Astrocyte of the spinal cord (primary cell): ENCODE results near the gene UBQLN4.
A peak's percentile ranks its signal among the peaks of the same experiment; 100 is the strongest.

Source experiments
- DNase-seq: peaks from one replicate; pipeline ENCODE4 v3.0.0; 2011; ENCODE audit warnings: low read depth, low spot score
- H3K4me3 ChIP-seq: 2 replicates; pipeline ENCODE4 v1.5.1; 2011; ENCODE audit warnings: low read depth, mild to moderate bottlenecking, low read length, moderate library complexity
- in situ Hi-C: cut with HindIII; loops from 2 replicates; pipeline ENCODE4 v1.10.0; 2017; ENCODE audit warnings: low sequenced_read_pairs
- TF ChIP-seq, protein P1 (sequence below): IDR thresholded peaks from 2 replicates; pipeline ENCODE4 v1.5.1; 2012; ENCODE audit warnings: low read depth, mild to moderate bottlenecking, low read length, inconsistent platforms

UBQLN4 gene

DNA sequence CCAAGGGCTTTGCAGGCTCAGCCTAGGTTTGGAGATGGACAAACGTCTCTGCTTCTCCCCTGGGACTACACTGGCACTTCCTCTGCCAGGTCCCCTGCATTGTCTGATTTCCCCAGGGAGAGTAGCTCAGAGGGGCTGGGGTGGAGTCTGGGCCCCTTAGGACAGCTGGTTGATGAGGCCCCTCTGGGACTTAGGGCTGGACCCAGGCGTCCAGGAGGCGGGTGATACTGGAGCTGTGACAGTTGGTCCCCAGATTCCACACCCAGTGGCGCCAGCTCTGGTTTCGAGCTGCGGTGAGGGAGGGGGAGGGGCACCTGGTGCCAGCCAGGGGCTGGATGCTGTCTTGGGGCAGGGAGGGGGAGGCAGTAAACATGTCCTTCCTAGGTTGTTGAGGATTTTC is 36.1 kb upstream of the UBQLN4 start:
- TF ChIP-seq, protein P1, sequence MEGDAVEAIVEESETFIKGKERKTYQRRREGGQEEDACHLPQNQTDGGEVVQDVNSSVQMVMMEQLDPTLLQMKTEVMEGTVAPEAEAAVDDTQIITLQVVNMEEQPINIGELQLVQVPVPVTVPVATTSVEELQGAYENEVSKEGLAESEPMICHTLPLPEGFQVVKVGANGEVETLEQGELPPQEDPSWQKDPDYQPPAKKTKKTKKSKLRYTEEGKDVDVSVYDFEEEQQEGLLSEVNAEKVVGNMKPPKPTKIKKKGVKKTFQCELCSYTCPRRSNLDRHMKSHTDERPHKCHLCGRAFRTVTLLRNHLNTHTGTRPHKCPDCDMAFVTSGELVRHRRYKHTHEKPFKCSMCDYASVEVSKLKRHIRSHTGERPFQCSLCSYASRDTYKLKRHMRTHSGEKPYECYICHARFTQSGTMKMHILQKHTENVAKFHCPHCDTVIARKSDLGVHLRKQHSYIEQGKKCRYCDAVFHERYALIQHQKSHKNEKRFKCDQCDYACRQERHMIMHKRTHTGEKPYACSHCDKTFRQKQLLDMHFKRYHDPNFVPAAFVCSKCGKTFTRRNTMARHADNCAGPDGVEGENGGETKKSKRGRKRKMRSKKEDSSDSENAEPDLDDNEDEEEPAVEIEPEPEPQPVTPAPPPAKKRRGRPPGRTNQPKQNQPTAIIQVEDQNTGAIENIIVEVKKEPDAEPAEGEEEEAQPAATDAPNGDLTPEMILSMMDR: no peak
- in situ Hi-C loops: no loop called here
- H3K4me3 ChIP-seq: no peak overlapping the region
- no peak for DNase-seq

DNA sequence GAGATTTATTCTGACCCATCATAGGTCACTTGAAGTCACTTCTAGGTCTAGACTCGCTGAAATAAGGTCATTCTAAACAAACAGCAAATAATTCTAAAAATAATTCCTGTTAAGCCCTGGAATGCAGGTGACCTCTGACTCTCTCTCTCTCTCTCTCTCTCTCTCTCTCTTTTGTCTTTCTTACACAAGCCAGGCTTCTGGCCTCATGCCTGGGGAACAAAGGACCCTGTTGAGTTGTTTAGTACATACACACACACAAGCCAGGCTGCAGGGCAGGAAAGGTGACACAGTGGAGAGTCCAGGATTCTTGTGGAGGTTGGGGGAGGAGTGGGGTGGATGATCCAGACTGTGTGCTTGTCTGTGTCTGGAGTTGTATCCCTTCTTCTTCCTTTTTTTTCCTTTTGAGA is 32.7 kb upstream of the UBQLN4 start:
- in situ Hi-C loops: no loop called here
- no peak overlapping the region for H3K4me3 ChIP-seq
- DNase-seq: peak; percentile 72
- TF ChIP-seq, protein P1: no peak

DNA sequence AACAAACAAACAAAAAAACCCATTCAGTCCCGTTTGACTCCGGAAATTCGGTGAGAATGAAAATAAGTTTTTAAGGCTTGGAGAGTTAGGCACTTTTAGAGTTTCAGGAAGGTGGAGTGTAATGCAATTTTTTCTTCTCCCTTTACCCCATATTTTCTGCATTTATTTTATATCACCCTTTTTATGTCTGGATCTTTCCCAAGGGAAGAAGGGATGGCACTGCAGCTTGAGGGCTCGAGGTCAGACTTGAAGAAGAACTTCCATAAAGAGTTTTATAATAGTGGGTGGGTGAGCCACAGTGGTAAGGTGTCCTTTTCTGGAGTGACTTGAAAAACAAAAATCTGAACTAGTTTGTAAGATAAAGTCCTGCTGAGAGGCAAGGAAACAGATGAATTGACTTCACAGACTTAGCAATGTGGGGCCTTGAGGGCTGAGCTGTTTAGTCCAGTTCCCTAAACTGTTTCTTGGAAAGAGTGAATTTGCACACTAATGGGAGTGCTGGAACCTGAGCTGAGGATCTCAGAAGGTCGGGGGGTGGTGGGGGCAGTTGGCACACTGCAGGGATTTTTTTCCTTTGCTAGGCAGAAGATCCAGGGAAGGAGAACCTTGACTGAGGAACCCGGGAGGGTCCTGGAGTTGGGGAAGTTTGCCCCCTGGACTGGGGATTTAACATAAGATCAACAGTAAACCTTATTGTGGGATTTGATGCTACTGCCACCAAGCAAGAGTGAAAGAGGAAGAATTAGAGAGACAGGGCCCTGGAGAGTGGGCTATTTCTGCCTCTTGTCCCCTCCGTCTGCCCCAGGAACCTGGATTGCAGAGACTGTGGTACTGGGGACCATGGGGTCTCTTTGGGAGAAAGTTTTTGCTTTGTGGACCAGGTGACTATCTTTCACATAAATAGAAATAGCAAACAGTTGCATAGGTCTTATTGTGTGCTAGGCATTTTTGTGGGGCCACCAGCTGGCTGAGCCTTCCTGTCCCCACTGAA is 30.5 kb upstream of the UBQLN4 start:
- TF ChIP-seq, protein P1: no peak
- DNase-seq: no peak
- in situ Hi-C loops: no loop called here
- peak overlapping the region; percentile 86 for H3K4me3 ChIP-seq

DNA sequence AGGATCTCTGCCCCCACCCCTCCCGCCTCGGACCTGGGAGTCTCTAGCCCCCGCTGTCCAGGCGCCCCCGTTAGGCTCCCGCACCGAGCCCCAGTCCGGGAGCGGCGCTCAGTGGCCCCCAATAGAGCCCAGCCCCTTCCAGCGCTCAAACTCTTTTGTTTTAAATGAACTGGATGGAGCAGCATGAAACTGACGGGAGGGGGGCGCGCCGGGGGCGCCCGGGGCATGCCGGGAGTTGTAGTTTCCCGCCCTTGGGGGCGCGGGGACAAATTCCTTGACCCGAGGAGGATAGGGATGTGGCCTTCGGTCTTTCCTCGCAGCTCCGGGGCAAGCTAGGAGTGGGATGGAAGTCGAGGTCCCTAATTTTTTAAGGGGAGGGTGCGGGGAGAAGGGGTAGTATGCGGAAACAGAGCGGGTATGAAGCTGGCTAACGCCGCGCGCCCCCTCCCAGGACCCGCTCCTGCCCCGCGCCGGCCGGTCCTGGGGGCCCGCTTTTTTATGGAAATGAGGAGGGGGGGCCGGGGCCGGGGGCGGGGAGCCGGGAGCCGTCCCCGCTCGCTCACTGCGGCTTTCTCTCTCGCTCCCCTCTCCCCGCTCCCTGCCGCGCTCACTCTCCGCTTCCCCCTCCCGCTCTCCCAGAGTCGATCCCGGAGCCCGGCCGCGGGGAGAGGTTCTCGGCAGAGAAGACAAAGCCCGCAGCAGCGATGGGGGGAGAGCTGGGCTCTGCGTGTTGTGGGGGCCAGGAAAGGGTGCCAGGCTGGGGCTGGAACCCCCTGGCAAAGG is 28.9 kb upstream of the UBQLN4 start, which contains the start of gene MEX3A:
Gene MEX3A (minus strand): TSS at position 157 of the 783 bp plus-strand sequence. CDS start 467 bp downstream, outside the sequence.
- in situ Hi-C loops: no loop called here
- TF ChIP-seq, protein P1: no peak
- peak within 1 kb of the TSS; percentile 86 for H3K4me3 ChIP-seq
- DNase-seq: peak; percentile 82

DNA sequence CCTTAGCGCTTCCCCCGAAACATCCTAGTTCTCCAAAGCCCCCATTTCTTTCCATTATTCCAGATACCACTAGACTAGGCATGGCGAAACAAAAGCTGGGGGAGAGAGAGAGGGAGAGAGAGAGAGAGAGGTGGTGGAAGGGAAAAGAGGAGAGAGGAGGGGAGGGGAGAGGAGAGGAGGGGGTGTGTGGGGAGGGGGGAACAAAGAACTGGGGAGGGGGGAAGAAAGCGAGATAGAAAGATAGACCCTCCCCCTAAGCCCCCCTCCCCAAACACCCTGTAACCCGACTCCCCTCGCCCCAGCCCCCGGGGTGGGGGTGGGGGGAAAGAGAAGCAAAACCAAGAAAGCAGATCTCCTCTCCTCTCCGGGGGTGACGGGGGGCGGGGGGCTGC is 28.3 kb upstream of the UBQLN4 start:
- H3K4me3 ChIP-seq: peak overlapping the region; percentile 86
- DNase-seq: no peak
- TF ChIP-seq, protein P1: no peak
- in situ Hi-C loops: no loop called here

DNA sequence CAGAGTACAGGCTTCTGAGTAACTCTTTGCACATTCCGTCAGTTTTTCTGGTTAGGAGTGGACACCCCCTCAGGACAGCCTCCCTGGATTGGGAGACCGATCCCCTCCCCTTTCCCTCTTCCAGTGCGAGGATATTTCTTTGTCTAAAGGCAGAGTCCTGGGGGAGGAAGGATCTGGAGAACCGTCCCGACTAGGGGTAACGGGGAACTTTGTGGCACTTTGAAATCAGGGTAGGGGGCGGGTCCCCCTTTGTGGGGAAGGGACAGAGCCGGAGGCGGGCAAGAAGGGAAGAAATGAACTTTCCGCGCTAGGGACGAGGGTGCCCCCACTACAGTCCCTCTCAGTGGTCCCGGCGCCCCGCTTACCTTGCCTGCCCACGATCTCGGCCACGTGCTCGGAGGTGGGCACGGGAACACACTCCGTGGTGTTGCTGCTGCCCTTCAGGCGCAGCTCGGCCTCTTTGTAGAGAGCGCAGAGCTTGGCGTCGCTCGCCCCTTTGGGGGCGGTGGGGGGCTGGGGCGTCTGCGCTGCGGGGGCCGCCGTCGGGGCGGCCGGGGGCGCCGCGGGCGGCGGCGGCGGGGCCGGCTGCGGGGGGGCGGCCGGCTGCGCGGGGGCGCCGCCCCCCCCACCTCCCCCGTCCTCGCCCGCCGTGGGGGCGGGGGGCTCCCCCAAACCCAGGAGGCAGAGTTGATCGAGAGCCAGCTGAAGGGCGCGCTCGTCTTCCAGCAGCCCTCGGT is 27.8 kb upstream of the UBQLN4 start:
- no peak for DNase-seq
- TF ChIP-seq, protein P1: no peak
- in situ Hi-C loops: no loop called here
- H3K4me3 ChIP-seq: peak overlapping the region; percentile 86
